ENCODE data around the gene MS4A6A. TPM values are rescaled to one million over a fixed set of nuclear protein-coding genes. Genes with fewer than 3 reads are reported as not detected.
"Not testable (repeated sequence)": the region's sequence is repeated elsewhere in the genome, so short reads cannot be mapped to it uniquely, and the experiment has no call there.

MS4A6A gene
- total RNA-seq, 1 experiment from 2014 or later, result not detected

- H3K4me3 ChIP-seq (ENCODE audit: low read depth, low read length, poor library complexity, severe bottlenecking), result no peak overlapping the region
- no peaks in the 10 kb centered on the region for H3K9me3 ChIP-seq (ENCODE audit: low read depth, low read length, poor library complexity, severe bottlenecking)
- TF ChIP-seq EZH2 (IDR thresholded peaks at IDR 0.05; ENCODE audit: borderline replicate concordance, low read depth, low read length, poor library complexity, severe bottlenecking) (no peak), CTCF (conservative IDR thresholded peaks at IDR 0.05; ENCODE audit: low read depth, low read length) (no peak)
- CTCF ChIA-PET, result no interaction called here
- no peaks in the 10 kb centered on the region for H3K36me3 ChIP-seq (ENCODE audit: insufficient read depth, low read length, poor library complexity, severe bottlenecking)
- no peak overlapping the region for H3K27ac ChIP-seq (ENCODE audit: low read depth, low read length, poor library complexity, severe bottlenecking)
- DNase-seq (ENCODE audit: low spot score), result no peak
- intact Hi-C loops (cut with micrococcal nuclease; ENCODE audit: unreplicated experiment), result no loop called here
- H3K27me3 ChIP-seq (replicated peaks; ENCODE audit: insufficient read depth, low read depth, low read length, poor library complexity), result peaks cover 17% of the 10 kb centered on the region
- POLR2A ChIA-PET (ENCODE audit: low non-redundant PET), result no interaction called here
- BruUV-seq (replicated peaks), result no TSS peak
- no peaks in the 10 kb centered on the region for H3K4me1 ChIP-seq (ENCODE audit: insufficient read depth, low read length, poor library complexity, severe bottlenecking)
These were observed 25.4 kb upstream of the MS4A6A start for GRCh38 chr11:60208146-60208895.

GRCh38 chr11:60206616-60207015 is 23.7 kb upstream of the MS4A6A start:
- Histone ChIP-seq H3K27me3 (replicated peaks; ENCODE audit: insufficient read depth, low read depth, low read length, poor library complexity) (peaks cover 19% of the 10 kb centered on the region), H3K4me1 (ENCODE audit: insufficient read depth, low read length, poor library complexity, severe bottlenecking) (no peaks in the 10 kb centered on the region), H3K9me3 (ENCODE audit: low read depth, low read length, poor library complexity, severe bottlenecking) (no peaks in the 10 kb centered on the region), H3K4me3 (ENCODE audit: low read depth, low read length, poor library complexity, severe bottlenecking) (no peak overlapping the region), H3K36me3 (ENCODE audit: insufficient read depth, low read length, poor library complexity, severe bottlenecking) (no peaks in the 10 kb centered on the region), H3K27ac (ENCODE audit: low read depth, low read length, poor library complexity, severe bottlenecking) (no peak overlapping the region)
- ChIA-PET CTCF (no interaction called here), POLR2A (ENCODE audit: low non-redundant PET) (no interaction called here)
- no TSS peak for BruUV-seq (replicated peaks)
- no peak for DNase-seq (ENCODE audit: low spot score)
- intact Hi-C loops (cut with micrococcal nuclease; ENCODE audit: unreplicated experiment), result no loop called here
- no peak for TF ChIP-seq EZH2 (IDR thresholded peaks at IDR 0.05; ENCODE audit: borderline replicate concordance, low read depth, low read length, poor library complexity, severe bottlenecking)
- TF ChIP-seq CTCF (conservative IDR thresholded peaks at IDR 0.05; ENCODE audit: low read depth, low read length), result no peak

- intact Hi-C loops (cut with micrococcal nuclease; ENCODE audit: unreplicated experiment), result no loop called here
- Histone ChIP-seq H3K4me3 (ENCODE audit: low read depth, low read length, poor library complexity, severe bottlenecking) (no peak overlapping the region), H3K27ac (ENCODE audit: low read depth, low read length, poor library complexity, severe bottlenecking) (no peak overlapping the region), H3K4me1 (ENCODE audit: insufficient read depth, low read length, poor library complexity, severe bottlenecking) (no peaks in the 10 kb centered on the region), H3K36me3 (ENCODE audit: insufficient read depth, low read length, poor library complexity, severe bottlenecking) (no peaks in the 10 kb centered on the region), H3K9me3 (ENCODE audit: low read depth, low read length, poor library complexity, severe bottlenecking) (no peaks in the 10 kb centered on the region), H3K27me3 (replicated peaks; ENCODE audit: insufficient read depth, low read depth, low read length, poor library complexity) (peaks cover 15% of the 10 kb centered on the region)
- BruUV-seq (replicated peaks), result no TSS peak
- ChIA-PET POLR2A (ENCODE audit: low non-redundant PET) (no interaction called here), CTCF (no interaction called here)
- no peak for DNase-seq (ENCODE audit: low spot score)
- TF ChIP-seq EZH2 (IDR thresholded peaks at IDR 0.05; ENCODE audit: borderline replicate concordance, low read depth, low read length, poor library complexity, severe bottlenecking) (no peak), CTCF (conservative IDR thresholded peaks at IDR 0.05; ENCODE audit: low read depth, low read length) (no peak)
These were observed 22.0 kb upstream of the MS4A6A start for GRCh38 chr11:60204922-60205321.

GRCh38 chr11:60201334-60201733 is 18.5 kb upstream of the MS4A6A start:
- DNase-seq (ENCODE audit: low spot score); CTCF ChIA-PET; H3K9me3 ChIP-seq (ENCODE audit: low read depth, low read length, poor library complexity, severe bottlenecking); H3K36me3 ChIP-seq (ENCODE audit: insufficient read depth, low read length, poor library complexity, severe bottlenecking); H3K4me1 ChIP-seq (ENCODE audit: insufficient read depth, low read length, poor library complexity, severe bottlenecking); intact Hi-C loops (cut with micrococcal nuclease; ENCODE audit: unreplicated experiment); BruUV-seq (replicated peaks); H3K4me3 ChIP-seq (ENCODE audit: low read depth, low read length, poor library complexity, severe bottlenecking); POLR2A ChIA-PET (ENCODE audit: low non-redundant PET); H3K27ac ChIP-seq (ENCODE audit: low read depth, low read length, poor library complexity, severe bottlenecking): not testable (repeated sequence)
- peaks cover 15% of the 10 kb centered on the region for H3K27me3 ChIP-seq (replicated peaks; ENCODE audit: insufficient read depth, low read depth, low read length, poor library complexity)

Data from A673 (cell line).